ENCODE results near the gene SLC38A8. TPM values are rescaled to one million over a fixed set of nuclear protein-coding genes. Genes with fewer than 3 reads are reported as not detected.

The SLC38A8 gene
- total and polyA plus RNA-seq, 9 donors: 0.62 to 0.98 (median 0.66) TPM; not detected in 6

DNA sequence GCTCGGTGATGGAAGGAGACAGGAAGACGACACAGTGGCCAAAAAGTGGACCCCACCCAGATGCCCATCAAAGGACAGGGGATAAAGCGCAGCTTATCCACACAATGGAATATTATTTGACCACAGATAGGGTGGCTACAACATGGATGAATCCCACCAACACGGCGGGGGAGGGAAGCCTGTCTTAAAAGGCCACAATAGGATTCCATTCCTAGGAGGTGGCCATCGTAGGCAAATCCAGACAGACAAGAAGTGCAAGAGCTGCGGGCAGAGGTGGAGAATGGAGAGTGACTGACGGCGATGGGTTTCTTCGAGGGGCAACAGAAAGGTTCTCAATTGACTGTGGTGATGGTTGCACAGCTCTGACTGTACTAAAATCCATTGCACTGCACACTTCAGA lies 16.0 kb downstream of the SLC38A8 start:
- Histone ChIP-seq H3K27ac (no peak overlapping the region), H3K36me3 (no peaks in the 10 kb centered on the region), H3K27me3 (no peaks in the 10 kb centered on the region), H3K4me1 (ENCODE audit: insufficient read depth) (no peaks in the 10 kb centered on the region), H3K9me3 (peaks cover 0 to 7% of the 10 kb centered on the region in 2 donors), H3K4me3 (no peak overlapping the region)
- 88 to 93% (median 89%) methylated on average over 10 of the region's 10 CpGs for WGBS, 3 donors
- intact Hi-C loops (cut with DNase I): no loop called here
- DNase-seq: no peak
- no peak for TF ChIP-seq POLR2A (IDR thresholded peaks at IDR 0.05)
- TF ChIP-seq EP300 (IDR thresholded peaks at IDR 0.05): no peak
- TF ChIP-seq, protein P1, sequence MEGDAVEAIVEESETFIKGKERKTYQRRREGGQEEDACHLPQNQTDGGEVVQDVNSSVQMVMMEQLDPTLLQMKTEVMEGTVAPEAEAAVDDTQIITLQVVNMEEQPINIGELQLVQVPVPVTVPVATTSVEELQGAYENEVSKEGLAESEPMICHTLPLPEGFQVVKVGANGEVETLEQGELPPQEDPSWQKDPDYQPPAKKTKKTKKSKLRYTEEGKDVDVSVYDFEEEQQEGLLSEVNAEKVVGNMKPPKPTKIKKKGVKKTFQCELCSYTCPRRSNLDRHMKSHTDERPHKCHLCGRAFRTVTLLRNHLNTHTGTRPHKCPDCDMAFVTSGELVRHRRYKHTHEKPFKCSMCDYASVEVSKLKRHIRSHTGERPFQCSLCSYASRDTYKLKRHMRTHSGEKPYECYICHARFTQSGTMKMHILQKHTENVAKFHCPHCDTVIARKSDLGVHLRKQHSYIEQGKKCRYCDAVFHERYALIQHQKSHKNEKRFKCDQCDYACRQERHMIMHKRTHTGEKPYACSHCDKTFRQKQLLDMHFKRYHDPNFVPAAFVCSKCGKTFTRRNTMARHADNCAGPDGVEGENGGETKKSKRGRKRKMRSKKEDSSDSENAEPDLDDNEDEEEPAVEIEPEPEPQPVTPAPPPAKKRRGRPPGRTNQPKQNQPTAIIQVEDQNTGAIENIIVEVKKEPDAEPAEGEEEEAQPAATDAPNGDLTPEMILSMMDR (IDR thresholded peaks at IDR 0.05): no peak

DNA sequence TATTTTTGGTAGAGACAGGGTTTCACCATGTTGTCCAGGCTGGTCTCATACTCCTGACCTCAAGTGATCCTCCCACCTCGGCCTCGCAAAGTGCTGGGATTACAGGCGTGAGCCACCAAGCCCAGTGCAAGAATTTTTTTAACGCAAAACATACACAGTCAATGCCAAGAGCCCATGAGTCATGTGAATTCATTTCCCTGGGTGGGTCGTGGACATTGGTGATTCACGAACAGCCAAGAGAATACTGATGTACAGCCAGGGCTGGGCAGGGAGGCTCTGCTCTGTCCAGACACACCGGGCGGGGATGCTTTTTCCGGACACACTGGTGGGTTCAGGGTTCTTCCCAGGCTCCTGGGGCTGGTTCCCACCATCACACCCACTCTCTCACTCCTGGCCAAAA lies 17.7 kb downstream of the SLC38A8 start:
- DNase-seq: no peak
- Histone ChIP-seq H3K27me3 (no peaks in the 10 kb centered on the region), H3K4me1 (ENCODE audit: insufficient read depth) (no peaks in the 10 kb centered on the region), H3K36me3 (no peaks in the 10 kb centered on the region), H3K27ac (no peak overlapping the region), H3K9me3 (peaks cover 0 to 8% of the 10 kb centered on the region in 2 donors), H3K4me3 (no peak overlapping the region)
- intact Hi-C loops (cut with DNase I): no loop called here
- WGBS, 3 donors: 67 to 75% (median 69%) methylated on average over 9 of the region's 9 CpGs
- no peak for TF ChIP-seq EP300 (IDR thresholded peaks at IDR 0.05)
- TF ChIP-seq, protein P1 (IDR thresholded peaks at IDR 0.05): no peak
- TF ChIP-seq POLR2A (IDR thresholded peaks at IDR 0.05): no peak

DNA sequence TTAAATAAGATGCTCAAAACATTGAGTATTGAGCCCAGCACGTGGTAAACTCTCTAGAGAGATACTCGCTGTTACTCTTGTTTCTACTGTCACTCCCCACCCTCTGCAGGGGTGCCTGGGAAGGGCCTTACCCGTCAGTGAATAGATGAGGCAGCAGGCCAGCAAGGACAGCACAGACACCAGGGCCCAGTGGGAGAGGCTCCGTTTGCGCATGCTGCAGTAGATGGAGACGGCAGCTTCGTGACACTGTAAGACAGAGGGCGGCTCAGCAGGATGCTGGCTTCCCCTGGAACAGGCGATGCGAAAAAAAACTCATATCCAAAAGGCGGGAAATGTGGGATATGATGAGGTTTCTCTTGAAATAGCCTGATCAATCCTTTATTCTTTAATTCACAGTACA lies 20.0 kb downstream of the SLC38A8 start:
- no peak for DNase-seq
- Histone ChIP-seq H3K4me1 (ENCODE audit: insufficient read depth) (no peaks in the 10 kb centered on the region), H3K27ac (no peak overlapping the region), H3K36me3 (no peaks in the 10 kb centered on the region), H3K9me3 (peaks cover 0 to 8% of the 10 kb centered on the region in 2 donors), H3K27me3 (no peaks in the 10 kb centered on the region), H3K4me3 (no peak overlapping the region)
- intact Hi-C loops (cut with DNase I): no loop called here
- TF ChIP-seq EP300 (IDR thresholded peaks at IDR 0.05) (no peak), POLR2A (IDR thresholded peaks at IDR 0.05) (no peak)
- 70 to 77% (median 76%) methylated on average over 11 of the region's 11 CpGs for WGBS, 3 donors

DNA sequence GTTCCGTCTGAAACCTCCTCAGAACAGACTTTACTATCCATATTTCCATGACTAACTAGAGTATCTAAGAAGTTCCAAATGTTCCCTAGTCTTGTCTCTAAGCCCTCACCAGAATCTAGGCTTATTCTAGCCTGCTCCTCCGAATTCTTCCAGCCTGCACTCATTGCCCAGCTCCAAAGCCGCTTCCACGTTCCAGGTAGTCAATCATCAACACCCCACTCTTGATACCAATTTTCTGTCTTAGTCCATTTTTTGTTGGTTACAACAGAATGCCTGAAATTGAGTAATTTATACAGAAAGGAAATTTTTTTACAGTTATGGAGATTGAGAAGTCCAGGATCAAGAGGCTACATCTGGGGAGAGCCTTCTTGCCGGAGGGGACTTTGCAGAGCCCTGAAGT lies 21.1 kb downstream of the SLC38A8 start:
- TF ChIP-seq POLR2A (IDR thresholded peaks at IDR 0.05) (no peak), EP300 (IDR thresholded peaks at IDR 0.05) (no peak)
- TF ChIP-seq, protein P1 (IDR thresholded peaks at IDR 0.05): no peak
- Histone ChIP-seq H3K4me1 (ENCODE audit: insufficient read depth) (no peaks in the 10 kb centered on the region), H3K36me3 (no peaks in the 10 kb centered on the region), H3K9me3 (peaks cover 0 to 8% of the 10 kb centered on the region in 2 donors), H3K27me3 (no peaks in the 10 kb centered on the region), H3K4me3 (no peak overlapping the region), H3K27ac (no peak overlapping the region)
- 83 to 92% (median 88%) methylated on average over 5 of the region's 5 CpGs for whole genome bisulfite sequencing, 3 donors
- no peak for DNase-seq
- intact Hi-C loops (cut with DNase I): loop anchor here in 1 of 4 donors (2.0 kb wide), 1 partner anchor 33 kb away; no protein-coding TSS in a partner anchor

DNA sequence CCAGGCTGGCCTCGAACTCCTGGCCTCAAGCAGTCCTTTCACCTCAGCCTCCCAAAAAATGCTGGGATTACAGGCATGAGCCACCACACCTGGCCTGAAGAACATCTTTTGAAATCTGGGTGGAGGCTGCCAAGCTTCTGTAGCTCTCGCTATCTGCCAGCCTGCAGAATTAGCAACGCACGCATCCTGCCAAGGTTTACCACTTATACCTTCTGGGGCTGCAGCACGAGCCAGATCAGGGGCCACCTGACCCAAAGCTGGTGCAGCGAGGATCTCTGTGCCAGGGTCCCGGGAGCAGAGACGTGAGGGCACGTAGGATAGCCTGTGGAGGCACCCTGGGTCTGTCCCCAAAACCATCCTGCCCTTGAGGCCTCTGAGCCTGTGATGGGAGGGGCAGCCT lies 22.2 kb downstream of the SLC38A8 start:
- H3K4me3 ChIP-seq: no peak overlapping the region
- H3K36me3 ChIP-seq: no peaks in the 10 kb centered on the region
- peaks cover 0 to 8% of the 10 kb centered on the region in 2 donors for H3K9me3 ChIP-seq
- no peak overlapping the region for H3K27ac ChIP-seq
- no peaks in the 10 kb centered on the region for H3K27me3 ChIP-seq
- intact Hi-C loops (cut with DNase I): loop anchor here in 1 of 4 donors (2.0 kb wide), 1 partner anchor 32 kb away; no protein-coding TSS in a partner anchor
- no peak for DNase-seq
- no peaks in the 10 kb centered on the region for H3K4me1 ChIP-seq (ENCODE audit: insufficient read depth)
- TF ChIP-seq POLR2A (IDR thresholded peaks at IDR 0.05): no peak
- TF ChIP-seq, protein P1 (IDR thresholded peaks at IDR 0.05): no peak
- 86 to 92% (median 87%) methylated on average over 9 of the region's 9 CpGs for WGBS, 3 donors
